DND-41 (cell line): Measurements from ENCODE around the gene FUS.

ENCODE experiments used
- EZH2 ChIP-seq: IDR thresholded peaks from 3 replicates; pipeline ENCODE4 v1.6.1; 2012; ENCODE audit warnings: borderline replicate concordance, low read depth, mild to moderate bottlenecking, moderate library complexity, low read length, inconsistent platforms; ENCODE audit not compliant: severe bottlenecking
- TF ChIP-seq, protein P1 (sequence below): IDR thresholded peaks from 2 replicates; pipeline ENCODE4 v1.5.1; 2012; ENCODE audit warnings: borderline replicate concordance, low read length, moderate library complexity, mild to moderate bottlenecking; ENCODE audit not compliant: poor library complexity, severe bottlenecking; ENCODE audit errors: extremely low read depth

DNA sequence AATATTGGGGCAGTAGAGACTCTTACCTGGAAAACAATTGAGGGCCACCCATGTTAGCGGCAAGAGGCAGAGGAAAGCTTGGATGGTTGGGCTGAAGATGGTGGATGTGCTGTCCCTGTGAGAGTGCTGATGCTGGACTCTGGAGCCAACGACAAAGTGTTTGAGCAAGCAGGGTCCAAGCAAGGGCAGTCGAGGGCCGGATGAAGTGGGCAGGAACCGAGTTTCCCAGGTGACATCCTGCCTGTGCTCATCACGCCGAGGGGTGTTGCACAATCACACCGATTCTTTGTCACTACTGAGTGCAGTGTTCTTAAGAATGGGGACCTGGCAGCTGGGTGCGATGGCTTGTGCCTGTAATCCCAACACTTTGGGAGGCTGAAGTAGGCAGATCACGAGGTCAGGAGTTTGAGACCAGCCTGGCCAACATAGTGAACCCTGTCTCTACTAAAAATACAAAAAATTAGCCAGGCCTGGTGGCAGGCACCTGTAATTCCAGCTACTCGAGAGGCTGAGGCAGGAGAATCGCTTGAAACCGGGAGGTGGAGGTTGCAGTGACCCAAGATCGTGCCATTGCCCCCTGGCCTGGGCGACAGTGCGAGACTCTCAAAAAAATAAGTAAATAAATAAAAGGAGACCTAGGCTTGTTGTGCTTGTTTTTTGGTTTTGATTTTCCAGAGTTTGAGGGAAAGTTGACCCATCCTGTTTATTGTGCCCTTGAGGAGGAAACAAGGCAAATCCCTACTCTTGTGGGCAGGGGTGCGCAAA is 16.6 kb downstream of the FUS start:
- TF ChIP-seq, protein P1, sequence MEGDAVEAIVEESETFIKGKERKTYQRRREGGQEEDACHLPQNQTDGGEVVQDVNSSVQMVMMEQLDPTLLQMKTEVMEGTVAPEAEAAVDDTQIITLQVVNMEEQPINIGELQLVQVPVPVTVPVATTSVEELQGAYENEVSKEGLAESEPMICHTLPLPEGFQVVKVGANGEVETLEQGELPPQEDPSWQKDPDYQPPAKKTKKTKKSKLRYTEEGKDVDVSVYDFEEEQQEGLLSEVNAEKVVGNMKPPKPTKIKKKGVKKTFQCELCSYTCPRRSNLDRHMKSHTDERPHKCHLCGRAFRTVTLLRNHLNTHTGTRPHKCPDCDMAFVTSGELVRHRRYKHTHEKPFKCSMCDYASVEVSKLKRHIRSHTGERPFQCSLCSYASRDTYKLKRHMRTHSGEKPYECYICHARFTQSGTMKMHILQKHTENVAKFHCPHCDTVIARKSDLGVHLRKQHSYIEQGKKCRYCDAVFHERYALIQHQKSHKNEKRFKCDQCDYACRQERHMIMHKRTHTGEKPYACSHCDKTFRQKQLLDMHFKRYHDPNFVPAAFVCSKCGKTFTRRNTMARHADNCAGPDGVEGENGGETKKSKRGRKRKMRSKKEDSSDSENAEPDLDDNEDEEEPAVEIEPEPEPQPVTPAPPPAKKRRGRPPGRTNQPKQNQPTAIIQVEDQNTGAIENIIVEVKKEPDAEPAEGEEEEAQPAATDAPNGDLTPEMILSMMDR, result no peak
- TF ChIP-seq EZH2, result no peak
